Skeletal muscle satellite cell (primary cell): ENCODE results near the gene ADIPOR2.

Experiments used
- H3K27me3 ChIP-seq: 2 replicates; pipeline ENCODE4 v1.7.0; 2013; ENCODE audit warnings: low read length; ENCODE audit not compliant: control insufficient read depth, insufficient read depth
- H3K36me3 ChIP-seq: 2 replicates; pipeline ENCODE4 v1.7.0; 2013; ENCODE audit warnings: mild to moderate bottlenecking, control low read depth, low read length; ENCODE audit not compliant: insufficient read depth
- H3K4me1 ChIP-seq: 2 replicates; pipeline ENCODE4 v1.7.0; 2013; ENCODE audit warnings: low read length; ENCODE audit not compliant: control insufficient read depth, insufficient read depth
- H3K4me2 ChIP-seq: 2 replicates; pipeline ENCODE4 v1.7.0; 2013; ENCODE audit warnings: mild to moderate bottlenecking, low read length
- H3K4me3 ChIP-seq: 2 replicates; pipeline ENCODE4 v1.7.0; 2013; ENCODE audit warnings: low read length
- H3K9ac ChIP-seq: 2 replicates; pipeline ENCODE4 v1.7.0; 2013; ENCODE audit warnings: mild to moderate bottlenecking, low read depth, low read length, moderate library complexity
- H3K9me3 ChIP-seq: replicated peaks from 2 replicates; pipeline ENCODE4 v1.7.0; 2013; ENCODE audit warnings: mild to moderate bottlenecking, control low read depth, low read length

ADIPOR2 gene

DNA sequence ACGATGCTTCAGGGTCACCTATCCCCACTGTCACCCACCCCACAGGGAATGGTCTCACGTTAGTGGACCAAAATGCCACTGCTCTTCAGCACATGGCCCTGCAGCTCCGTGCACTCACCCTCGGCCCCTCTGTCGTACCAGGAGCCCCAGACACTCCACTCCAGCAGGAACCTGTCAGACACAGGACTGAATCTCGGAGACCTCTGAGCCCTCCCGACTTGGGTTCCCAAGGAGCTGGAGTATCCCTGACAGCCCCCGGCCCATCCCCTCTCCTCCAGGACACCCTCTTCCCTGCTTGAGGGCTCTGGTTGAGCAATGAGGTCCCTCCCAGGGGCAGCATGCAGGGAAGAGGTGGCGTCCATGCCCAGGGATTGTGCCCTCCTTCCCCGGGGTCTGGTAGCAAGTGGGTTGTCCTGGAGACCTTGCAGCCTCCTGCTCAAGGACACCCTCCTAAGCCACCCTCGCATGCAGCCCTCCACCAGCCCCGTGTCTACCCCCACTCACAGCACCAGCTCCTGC is 109.1 kb downstream of the ADIPOR2 start:
- H3K36me3 ChIP-seq: no peaks in the 10 kb centered on the region
- no peaks in the 10 kb centered on the region for H3K27me3 ChIP-seq
- no peak overlapping the region for H3K4me2 ChIP-seq
- H3K4me3 ChIP-seq: no peak overlapping the region
- H3K9me3 ChIP-seq: no peaks in the 10 kb centered on the region
- H3K9ac ChIP-seq: no peak overlapping the region
- H3K4me1 ChIP-seq: peaks cover 28% of the 10 kb centered on the region

DNA sequence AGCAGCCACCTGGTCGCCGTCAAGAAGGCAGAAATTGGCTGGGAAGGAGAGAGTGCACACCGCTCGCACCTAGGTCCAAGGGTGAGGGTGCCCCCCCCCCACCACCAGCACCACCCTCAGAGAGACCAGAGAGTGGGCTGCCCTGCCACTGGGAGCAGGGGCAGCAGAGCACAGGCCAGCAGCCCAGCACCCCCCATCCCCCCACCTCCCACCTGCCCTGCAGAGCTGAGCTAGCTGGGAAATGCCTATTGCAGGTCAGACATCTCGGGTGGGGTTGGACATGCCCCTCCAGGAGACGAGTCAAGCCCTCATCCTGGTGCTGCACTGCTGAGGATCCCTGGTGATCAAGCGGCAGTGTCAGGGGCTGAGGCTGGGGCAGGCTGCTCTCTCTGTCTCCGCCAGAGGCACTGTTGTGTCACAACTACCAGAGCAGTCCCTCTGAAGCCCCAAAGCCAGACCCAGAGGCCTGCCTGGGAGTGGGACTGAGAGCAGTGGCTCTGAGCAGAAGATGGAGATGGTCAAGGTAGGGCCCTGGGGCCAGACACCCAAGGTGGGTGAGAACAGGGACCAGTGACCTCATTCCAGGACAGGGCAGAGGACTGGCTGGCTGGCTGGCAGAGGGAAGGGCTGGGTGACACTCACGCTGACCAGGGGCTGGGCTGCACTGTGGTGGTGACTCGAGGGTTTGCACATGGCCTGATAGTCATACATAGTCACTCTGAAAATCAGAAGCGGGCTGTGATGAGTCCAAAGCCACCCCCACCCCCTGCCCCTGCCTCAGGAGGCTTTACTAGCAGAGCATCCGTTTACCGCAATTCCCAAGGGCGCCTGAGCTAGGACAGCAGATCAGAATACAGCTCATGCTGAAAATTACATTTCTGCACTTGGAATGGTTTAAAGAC is 109.8 kb downstream of the ADIPOR2 start:
- no peaks in the 10 kb centered on the region for H3K27me3 ChIP-seq
- H3K36me3 ChIP-seq: no peaks in the 10 kb centered on the region
- H3K4me1 ChIP-seq: peaks cover 27% of the 10 kb centered on the region
- H3K9ac ChIP-seq: no peak overlapping the region
- no peaks in the 10 kb centered on the region for H3K9me3 ChIP-seq
- H3K4me3 ChIP-seq: no peak overlapping the region
- H3K4me2 ChIP-seq: no peak overlapping the region

DNA sequence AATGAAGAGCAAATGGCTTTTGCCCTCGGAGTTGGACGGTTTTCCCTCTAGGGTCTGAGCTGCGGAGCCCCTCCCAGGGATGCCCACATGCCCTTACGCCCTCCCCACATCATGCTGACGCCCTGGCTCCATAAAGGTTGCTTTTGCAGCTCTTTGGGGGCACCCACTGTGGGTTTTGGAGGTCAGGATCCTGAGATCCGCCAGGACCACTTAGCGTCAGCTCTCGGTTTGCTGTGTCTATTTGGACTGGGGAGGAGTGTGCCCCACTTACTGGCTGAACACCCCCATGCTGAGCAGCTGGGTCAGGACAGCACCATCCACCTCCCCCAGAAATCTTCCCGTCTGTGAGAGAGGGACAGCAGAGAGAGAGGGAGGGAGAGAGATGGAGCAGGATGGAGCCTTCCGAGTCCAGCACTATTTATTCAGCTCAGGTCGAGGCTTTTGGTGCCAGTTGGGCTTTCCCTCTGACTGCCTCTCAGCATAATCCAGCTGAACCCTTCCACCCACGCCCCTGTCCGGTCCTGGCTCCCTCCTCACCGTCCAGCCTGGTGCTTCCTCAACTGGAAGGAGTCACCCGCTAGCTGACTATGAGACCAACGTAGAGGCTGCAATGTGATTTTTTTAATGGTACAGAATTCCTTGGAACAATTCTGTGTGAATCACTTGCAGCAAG is 110.6 kb downstream of the ADIPOR2 start:
- H3K4me3 ChIP-seq: no peak overlapping the region
- no peak overlapping the region for H3K9ac ChIP-seq
- H3K9me3 ChIP-seq: no peaks in the 10 kb centered on the region
- H3K4me1 ChIP-seq: peaks cover 20% of the 10 kb centered on the region
- no peaks in the 10 kb centered on the region for H3K27me3 ChIP-seq
- no peak overlapping the region for H3K4me2 ChIP-seq
- no peaks in the 10 kb centered on the region for H3K36me3 ChIP-seq

DNA sequence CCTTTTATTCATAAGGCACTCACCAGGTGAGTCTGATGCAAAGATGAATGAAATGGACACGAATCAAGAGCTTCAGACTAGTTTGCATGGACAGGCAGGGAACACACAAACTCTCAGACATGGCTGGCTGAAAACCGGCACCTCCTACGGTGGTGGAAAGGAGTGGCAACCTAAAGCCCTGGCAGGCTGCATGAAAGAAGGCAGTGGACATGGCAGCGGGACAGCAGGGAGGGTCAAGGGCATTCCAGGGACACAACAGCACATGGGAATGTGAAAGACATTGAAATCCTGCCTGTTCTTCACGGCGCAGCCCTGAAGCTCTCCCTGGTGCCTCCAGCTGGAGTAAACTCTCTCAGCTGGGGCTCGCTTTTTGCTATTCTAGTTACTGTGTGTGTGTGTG is 112.9 kb downstream of the ADIPOR2 start:
- H3K9me3 ChIP-seq: no peaks in the 10 kb centered on the region
- no peak overlapping the region for H3K4me3 ChIP-seq
- H3K27me3 ChIP-seq: no peaks in the 10 kb centered on the region
- H3K4me1 ChIP-seq: peaks cover 12% of the 10 kb centered on the region
- no peak overlapping the region for H3K9ac ChIP-seq
- no peak overlapping the region for H3K4me2 ChIP-seq
- H3K36me3 ChIP-seq: no peaks in the 10 kb centered on the region

DNA sequence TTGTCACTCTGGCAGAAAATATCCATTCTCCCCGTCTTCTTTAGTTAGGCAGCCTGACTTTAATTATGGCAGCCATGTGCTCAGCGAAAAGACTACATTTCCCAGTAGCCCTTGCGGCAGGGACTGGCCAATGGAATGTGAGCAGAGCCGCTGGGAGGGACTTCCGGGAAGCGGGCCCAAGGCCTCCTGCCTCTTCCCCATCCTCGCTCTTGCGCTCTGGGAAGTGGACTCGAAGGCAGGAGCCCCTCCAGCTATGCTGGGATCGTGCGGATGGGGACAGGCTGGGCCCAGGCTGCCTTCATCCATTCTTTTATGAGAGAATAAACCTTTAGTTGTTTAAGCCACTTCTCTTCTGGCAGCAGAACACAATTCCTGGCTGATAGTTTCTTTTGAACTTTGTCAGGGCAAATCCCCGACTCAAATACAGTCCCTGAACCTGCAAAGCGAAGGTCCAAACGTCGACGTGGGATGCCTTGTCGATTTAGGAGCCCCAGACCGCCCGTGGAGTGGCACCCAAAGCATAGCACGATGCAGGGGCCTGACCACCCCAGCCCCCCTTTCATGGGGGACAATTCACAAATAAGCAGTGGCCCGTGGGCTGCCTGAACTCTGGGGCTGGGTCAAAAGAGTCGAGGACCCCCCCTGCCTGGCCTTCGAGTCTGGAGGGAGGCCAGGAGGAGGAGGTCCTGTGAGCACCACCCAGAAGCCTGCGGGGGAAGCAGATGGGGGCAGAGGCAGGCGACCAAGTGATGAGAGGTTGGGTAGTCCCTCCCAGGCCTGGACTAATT is 113.9 kb downstream of the ADIPOR2 start:
- H3K4me1 ChIP-seq: peaks cover 12% of the 10 kb centered on the region
- no peak overlapping the region for H3K4me2 ChIP-seq
- H3K4me3 ChIP-seq: no peak overlapping the region
- H3K36me3 ChIP-seq: no peaks in the 10 kb centered on the region
- H3K9ac ChIP-seq: no peak overlapping the region
- H3K9me3 ChIP-seq: no peaks in the 10 kb centered on the region
- no peaks in the 10 kb centered on the region for H3K27me3 ChIP-seq

DNA sequence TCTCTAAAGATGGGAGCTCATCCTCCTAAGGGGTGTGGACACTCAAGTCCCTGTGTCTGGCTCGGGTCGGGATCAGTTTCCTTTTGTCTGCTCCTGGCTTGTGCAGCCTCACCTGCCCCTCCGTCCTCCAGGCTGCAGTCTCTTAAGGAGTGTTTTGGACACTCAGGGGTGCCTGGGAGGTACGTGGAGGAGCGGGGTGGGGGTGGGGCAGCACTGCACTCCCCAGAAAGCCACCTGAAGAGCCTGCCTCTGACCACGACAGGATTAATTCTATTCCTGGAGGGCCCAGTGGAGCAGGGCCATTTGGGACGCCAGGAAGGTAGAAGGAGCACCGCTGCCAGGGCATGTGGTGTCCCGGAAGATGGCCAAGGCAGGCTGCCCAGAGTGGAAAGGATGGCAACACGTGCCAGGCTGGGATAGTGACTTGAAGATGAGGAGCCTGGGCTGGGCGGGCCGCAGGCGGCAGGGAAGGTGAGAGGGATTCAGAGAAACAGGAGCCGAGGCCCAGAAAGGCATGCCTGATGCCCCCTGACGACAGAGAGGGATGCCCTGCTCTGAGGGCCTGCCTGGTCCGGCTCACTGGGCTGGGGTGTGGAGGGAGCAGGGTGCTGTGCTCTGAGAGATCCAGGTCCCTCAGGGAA is 114.7 kb downstream of the ADIPOR2 start:
- no peak overlapping the region for H3K9ac ChIP-seq
- no peak overlapping the region for H3K4me2 ChIP-seq
- no peaks in the 10 kb centered on the region for H3K36me3 ChIP-seq
- peaks cover 12% of the 10 kb centered on the region for H3K4me1 ChIP-seq
- H3K27me3 ChIP-seq: no peaks in the 10 kb centered on the region
- H3K9me3 ChIP-seq: no peaks in the 10 kb centered on the region
- no peak overlapping the region for H3K4me3 ChIP-seq

DNA sequence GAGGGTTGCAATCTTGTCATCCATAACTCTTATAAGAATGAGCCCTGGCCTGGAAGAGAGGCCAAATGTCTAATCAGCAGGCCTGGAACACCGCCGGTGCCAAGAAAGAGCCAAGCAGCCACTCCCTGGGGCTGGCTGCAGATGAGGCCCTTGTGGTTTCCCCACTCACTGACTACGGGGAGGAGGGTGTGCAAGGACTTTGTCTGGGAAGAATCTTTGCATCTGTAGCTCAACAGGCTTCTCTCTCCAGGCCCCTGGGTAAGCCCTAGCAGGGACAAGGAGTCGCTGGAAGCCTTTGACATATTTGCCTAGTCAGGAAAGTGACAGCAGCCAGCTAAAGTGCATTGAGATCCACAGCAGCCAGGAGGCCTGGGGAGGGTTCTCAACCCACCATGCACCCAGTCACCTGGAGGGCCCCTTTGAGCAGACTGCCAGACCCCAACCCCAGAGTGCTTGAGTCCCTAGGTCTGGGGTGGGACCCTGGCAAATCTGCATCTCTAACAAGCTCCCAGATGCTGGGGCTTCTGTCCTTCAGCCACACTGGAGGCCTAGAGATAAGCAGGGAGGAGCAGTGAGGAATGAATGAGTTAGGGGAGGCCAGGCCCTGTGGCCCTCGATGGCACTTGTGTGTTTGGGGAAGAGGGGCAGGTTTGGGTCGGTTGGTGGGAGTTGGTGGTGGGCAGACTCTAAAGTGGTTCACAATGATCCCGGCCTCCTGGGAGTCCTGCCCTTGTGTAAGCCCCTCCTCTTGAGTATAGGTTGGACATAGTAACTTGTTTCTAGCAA is 115.6 kb downstream of the ADIPOR2 start:
- Histone ChIP-seq H3K4me2 (no peak overlapping the region), H3K27me3 (no peaks in the 10 kb centered on the region), H3K9ac (no peak overlapping the region), H3K36me3 (no peaks in the 10 kb centered on the region), H3K9me3 (no peaks in the 10 kb centered on the region), H3K4me3 (no peak overlapping the region), H3K4me1 (peaks cover 7% of the 10 kb centered on the region)

DNA sequence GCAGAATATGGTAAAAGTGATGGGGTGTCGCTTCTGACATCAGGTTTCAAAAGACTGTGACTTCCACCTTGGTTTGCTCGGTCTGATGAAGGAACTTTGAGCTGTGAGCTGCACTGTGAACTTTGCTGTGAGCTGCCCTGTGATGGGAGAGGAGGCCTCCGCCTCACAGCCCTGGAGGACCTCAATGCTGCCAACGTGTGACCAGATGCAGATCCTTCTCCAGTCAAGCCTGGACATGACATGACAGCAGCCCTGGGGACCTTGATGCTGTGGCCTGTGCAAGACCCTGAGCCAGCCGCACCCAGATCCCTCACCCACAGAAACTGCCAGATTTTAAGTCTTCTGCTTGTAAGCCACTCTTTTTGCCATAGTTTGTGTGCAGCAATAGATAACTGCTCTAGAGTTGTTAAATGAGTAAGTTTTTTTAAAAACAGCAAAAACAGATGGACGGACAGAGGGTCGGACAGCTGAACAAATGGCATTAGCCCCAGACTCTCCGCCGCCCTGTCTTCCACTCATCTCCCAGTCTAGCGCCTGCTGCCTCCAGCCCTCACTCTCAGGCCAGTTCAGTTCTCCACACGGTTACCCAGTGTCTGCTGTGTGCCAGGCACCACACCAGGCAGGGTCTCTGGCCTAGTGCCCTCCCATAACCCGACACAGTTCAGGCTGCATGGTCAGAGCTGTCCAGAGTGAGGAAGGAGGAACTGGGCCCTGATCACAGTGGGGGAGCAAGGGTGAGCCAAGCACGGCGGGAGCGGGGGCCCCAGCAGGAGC is 116.4 kb downstream of the ADIPOR2 start:
- Histone ChIP-seq H3K4me2 (no peak overlapping the region), H3K4me1 (peaks cover 6% of the 10 kb centered on the region), H3K27me3 (no peaks in the 10 kb centered on the region), H3K9me3 (no peaks in the 10 kb centered on the region), H3K4me3 (no peak overlapping the region), H3K36me3 (no peaks in the 10 kb centered on the region), H3K9ac (no peak overlapping the region)

DNA sequence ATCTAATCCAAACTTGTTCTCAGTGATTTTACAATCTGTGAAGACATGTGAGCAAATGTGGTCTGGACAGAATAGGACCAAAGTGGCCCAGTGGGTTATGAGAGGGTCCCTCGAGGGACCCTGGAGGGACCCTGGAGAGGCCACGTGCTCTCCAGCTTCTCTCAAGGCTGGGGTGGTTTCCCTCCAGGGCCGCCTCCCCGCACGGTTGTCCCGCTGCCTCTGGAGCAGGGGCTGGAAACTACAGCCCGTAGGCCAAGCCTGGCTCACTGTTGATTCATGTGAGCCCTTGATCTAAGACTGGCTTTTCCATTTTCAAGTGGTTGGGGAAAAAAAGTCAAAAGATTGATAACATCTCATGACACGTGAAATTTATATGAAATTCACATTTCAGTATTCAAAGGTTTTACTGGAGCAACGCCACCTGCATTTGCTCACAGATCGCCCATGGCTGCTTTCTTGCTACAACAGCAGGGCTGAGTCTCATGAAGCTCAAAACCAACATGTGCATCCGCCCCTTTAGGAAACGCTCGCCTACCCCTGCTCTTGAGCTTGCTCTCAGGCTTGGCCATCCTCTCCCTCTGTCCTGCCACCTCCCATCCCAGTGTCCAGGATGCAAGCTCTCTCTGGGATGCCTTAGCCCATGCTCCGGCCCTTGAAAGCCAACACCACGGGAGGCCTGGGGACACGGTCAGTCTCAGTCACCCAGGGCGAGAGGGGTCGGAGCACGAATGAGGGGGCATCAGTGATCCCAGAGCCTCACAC is 117.3 kb downstream of the ADIPOR2 start:
- Histone ChIP-seq H3K4me2 (no peak overlapping the region), H3K36me3 (no peaks in the 10 kb centered on the region), H3K9ac (no peak overlapping the region), H3K4me3 (no peak overlapping the region), H3K9me3 (no peaks in the 10 kb centered on the region), H3K4me1 (peaks cover 16% of the 10 kb centered on the region), H3K27me3 (no peaks in the 10 kb centered on the region)
